HG03025 (cell line): ENCODE results near the gene L1CAM.

ENCODE experiments used
- ATAC-seq: cut with Tn5 transposase; IDR thresholded peaks from one replicate; pipeline ENCODE4 v1.9.1; 2021; ENCODE audit warnings: mild to moderate bottlenecking, moderate library complexity; ENCODE audit not compliant: unreplicated experiment, low FRiP score

Gene L1CAM

GRCh38 chrX:153903991-153904957 is 18.3 kb upstream of the L1CAM start, which contains the start of gene AVPR2:
Gene AVPR2 (plus strand): TSS chrX:153904673. CDS start chrX:153905146, 473 bp downstream.
- no peak for ATAC-seq

GRCh38 chrX:153903238-153903980 is 17.4 kb upstream of the L1CAM start:
- no peak for ATAC-seq

- no peak for ATAC-seq
Measured at GRCh38 chrX:153902385-153902784, 16.4 kb upstream of the L1CAM start.

GRCh38 chrX:153901753-153902140 is 15.8 kb upstream of the L1CAM start:
- no peak for ATAC-seq

GRCh38 chrX:153900831-153901752 is 15.1 kb upstream of the L1CAM start:
- no peak for ATAC-seq

- ATAC-seq = no peak
Measured at GRCh38 chrX:153897899-153898298, 11.9 kb upstream of the L1CAM start.

GRCh38 chrX:153889123-153889522 is 3.1 kb upstream of the L1CAM start:
- no peak for ATAC-seq

GRCh38 chrX:153888344-153888743 is 2.4 kb upstream of the L1CAM start:
- no peak for ATAC-seq

- no peak for ATAC-seq
Measured at GRCh38 chrX:153887385-153887784, 1.4 kb upstream of the L1CAM start.

GRCh38 chrX:153886915-153887314 is 942 bp upstream of the L1CAM start:
- ATAC-seq = no peak

- no peak for ATAC-seq
Measured at GRCh38 chrX:153885208-153885787, 675 bp downstream of the L1CAM start.

GRCh38 chrX:153884590-153884989 is 1.4 kb downstream of the L1CAM start:
- no peak for ATAC-seq

GRCh38 chrX:153884136-153884535 is 1.8 kb downstream of the L1CAM start:
- no peak for ATAC-seq

- ATAC-seq = no peak
Measured at GRCh38 chrX:153883163-153883843, 2.7 kb downstream of the L1CAM start.

- ATAC-seq = no peak
Measured at GRCh38 chrX:153882557-153882956, 3.4 kb downstream of the L1CAM start.

GRCh38 chrX:153882086-153882498 is 3.9 kb downstream of the L1CAM start:
- no peak for ATAC-seq

- no peak for ATAC-seq
Measured at GRCh38 chrX:153881281-153881680, 4.7 kb downstream of the L1CAM start.

- no peak for ATAC-seq
Measured at GRCh38 chrX:153880440-153880815, 5.5 kb downstream of the L1CAM start.

- no peak for ATAC-seq
Measured at GRCh38 chrX:153879741-153880439, 6.1 kb downstream of the L1CAM start.
